Osteocyte (in vitro differentiated cells): ENCODE data around the gene EFCAB14. TPM values are rescaled to one million over a fixed set of nuclear protein-coding genes. Genes with fewer than 3 reads are reported as not detected.
"Not testable (repeated sequence)": the region's sequence is repeated elsewhere in the genome, so short reads cannot be mapped to it uniquely, and the experiment has no call there.

Source experiments
- DNase-seq: peaks from one replicate; pipeline ENCODE4 v3.0.0; 2021; ENCODE audit warnings: mixed read lengths; ENCODE audit not compliant: unreplicated experiment; ENCODE audit errors: extremely low spot score
- H3K27ac Mint-ChIP-seq: one replicate; pipeline ENCODE4 v1.8.0; 2021; ENCODE audit warnings: mild to moderate bottlenecking, mixed read lengths; ENCODE audit not compliant: unreplicated experiment
- H3K27me3 Mint-ChIP-seq: one replicate; pipeline ENCODE4 v1.8.0; 2021; ENCODE audit warnings: mixed read lengths; ENCODE audit not compliant: unreplicated experiment
- H3K36me3 Mint-ChIP-seq: one replicate; pipeline ENCODE4 v1.8.0; 2021; ENCODE audit warnings: mixed read lengths; ENCODE audit not compliant: unreplicated experiment
- H3K4me1 Mint-ChIP-seq: one replicate; pipeline ENCODE4 v1.8.0; 2021; ENCODE audit warnings: mixed read lengths; ENCODE audit not compliant: unreplicated experiment
- H3K4me3 Mint-ChIP-seq: one replicate; pipeline ENCODE4 v1.8.0; 2021; ENCODE audit warnings: mild to moderate bottlenecking, moderate library complexity, mixed read lengths; ENCODE audit not compliant: unreplicated experiment
- H3K9me3 Mint-ChIP-seq: one replicate; pipeline ENCODE4 v1.8.0; 2021; ENCODE audit warnings: mixed read lengths; ENCODE audit not compliant: unreplicated experiment
- total RNA-seq: library from RNA; stranded (reverse); gene quantifications from 2 replicates; pipeline ENCODE4 v1.2.1, GENCODE V29; 2021
- TF ChIP-seq, protein P1 (sequence below): fragments of 200-600 bp; sonication (generic); IDR thresholded peaks from 2 replicates; pipeline ENCODE4 v1.5.0; 2021; ENCODE audit warnings: antibody characterized with exemption, mild to moderate bottlenecking, moderate library complexity

EFCAB14 gene
- total RNA-seq, 1 donor from 2014 or later: 57.6 TPM

DNA sequence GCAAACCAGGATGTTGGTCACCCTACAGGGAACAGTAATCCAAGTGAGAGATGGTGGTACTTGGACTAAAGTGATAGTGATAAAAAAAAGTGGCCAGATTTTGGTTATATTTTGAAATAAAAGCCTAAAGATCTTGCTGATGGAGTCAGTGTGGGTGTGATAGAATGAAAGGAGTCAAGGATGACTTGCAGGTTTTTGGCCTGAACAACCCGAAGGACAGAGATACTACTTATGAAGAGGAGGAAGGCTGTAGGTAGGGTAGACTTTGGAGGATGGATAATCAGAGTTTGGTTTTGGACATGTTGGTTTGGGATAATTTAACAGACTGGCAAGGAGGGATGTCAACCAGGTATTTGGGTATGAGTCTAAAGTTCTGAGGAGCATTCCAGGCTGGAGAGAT, 48.8 kb downstream of the EFCAB14 start:
- TF ChIP-seq, protein P1, sequence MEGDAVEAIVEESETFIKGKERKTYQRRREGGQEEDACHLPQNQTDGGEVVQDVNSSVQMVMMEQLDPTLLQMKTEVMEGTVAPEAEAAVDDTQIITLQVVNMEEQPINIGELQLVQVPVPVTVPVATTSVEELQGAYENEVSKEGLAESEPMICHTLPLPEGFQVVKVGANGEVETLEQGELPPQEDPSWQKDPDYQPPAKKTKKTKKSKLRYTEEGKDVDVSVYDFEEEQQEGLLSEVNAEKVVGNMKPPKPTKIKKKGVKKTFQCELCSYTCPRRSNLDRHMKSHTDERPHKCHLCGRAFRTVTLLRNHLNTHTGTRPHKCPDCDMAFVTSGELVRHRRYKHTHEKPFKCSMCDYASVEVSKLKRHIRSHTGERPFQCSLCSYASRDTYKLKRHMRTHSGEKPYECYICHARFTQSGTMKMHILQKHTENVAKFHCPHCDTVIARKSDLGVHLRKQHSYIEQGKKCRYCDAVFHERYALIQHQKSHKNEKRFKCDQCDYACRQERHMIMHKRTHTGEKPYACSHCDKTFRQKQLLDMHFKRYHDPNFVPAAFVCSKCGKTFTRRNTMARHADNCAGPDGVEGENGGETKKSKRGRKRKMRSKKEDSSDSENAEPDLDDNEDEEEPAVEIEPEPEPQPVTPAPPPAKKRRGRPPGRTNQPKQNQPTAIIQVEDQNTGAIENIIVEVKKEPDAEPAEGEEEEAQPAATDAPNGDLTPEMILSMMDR: no peak
- Mint-ChIP-seq H3K4me1 (peaks cover 12% of the 10 kb centered on the region), H3K9me3 (no peaks in the 10 kb centered on the region), H3K27ac (no peak overlapping the region), H3K4me3 (no peak overlapping the region), H3K27me3 (no peaks in the 10 kb centered on the region), H3K36me3 (peaks cover 5% of the 10 kb centered on the region)
- DNase-seq: no peak

DNA sequence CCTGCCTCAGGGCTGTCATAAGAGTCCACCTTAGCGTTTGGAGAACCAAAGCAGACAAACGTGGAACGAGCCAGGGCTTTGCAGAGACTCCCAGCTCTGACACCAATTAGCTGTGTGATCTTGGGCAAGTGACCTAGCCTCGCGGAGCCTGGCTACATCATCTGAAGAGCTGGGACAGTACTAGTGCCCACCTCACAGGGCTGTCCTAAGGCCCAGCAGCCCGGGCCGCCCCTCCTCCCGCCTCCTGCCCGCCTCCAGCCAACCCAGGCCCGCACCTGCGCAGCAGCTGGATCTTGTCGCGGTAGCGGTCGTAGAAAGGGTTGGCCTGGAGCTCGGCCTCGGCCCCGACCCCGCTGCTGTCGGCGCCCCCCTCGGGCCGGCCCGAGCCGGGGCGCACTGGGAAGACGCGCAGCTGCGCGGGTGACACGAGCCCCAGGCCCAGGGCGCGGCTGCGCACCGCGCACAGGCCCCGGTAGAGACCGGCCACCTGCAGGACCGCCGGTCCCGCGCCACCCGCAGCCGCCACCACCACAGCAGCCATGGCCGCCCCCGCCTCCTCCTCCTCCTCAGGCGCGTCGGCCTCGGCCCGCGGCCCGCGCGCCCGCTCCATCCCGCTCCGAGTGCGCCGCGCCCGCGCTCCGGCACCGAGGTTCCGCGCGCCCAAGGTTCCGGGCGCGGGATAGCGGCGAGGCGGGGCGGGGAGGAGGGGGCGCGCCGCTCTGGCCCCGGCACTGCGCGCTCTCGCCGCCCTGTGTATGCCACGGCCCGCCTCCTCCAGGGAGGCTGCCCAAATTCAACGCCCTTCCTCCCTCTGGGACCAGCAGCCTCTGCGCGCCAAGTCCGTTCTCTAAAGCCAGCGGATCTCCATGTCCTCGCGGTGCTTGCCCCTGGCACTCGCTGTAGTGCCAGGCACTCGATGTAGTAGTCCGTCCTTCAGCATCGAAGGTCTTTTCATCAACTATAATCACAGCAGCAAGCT, 50.8 kb downstream of the EFCAB14 start, which contains the start of gene ATPAF1:
Gene ATPAF1, minus strand, starts transcription at position 583 of the 979 bp plus-strand sequence. Its CDS starts 42 bp downstream, at position 541.
- H3K9me3 Mint-ChIP-seq: no peaks in the 10 kb centered on the region
- H3K36me3 Mint-ChIP-seq: peaks cover 11% of the 10 kb centered on the region
- H3K4me1 Mint-ChIP-seq: peaks cover 12% of the 10 kb centered on the region
- H3K27me3 Mint-ChIP-seq: no peaks in the 10 kb centered on the region
- TF ChIP-seq, protein P1: no peak
- peak; percentile 89 for DNase-seq
- peak within 1 kb of the TSS; percentile 78 for H3K4me3 Mint-ChIP-seq
- H3K27ac Mint-ChIP-seq: peak within 1 kb of the TSS; percentile 55

DNA sequence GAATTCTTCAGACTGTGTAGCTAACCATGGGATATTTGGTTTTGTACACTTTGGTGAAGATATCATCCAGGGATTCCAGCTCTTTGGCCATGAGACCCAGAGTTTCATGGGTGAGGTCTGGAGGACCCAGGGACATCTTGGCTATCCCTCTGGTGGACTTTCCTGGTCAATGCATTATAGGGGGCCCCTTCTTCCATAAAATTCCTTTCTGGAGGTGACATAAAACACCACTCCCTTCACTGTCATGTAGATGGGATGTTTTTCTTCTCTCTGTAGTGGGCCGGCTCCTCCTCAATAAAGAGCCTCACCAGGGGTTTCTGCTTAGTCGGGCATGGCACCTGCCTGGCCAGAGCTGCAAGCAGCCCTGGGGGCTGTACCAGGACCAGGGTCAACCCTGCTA, 52.9 kb downstream of the EFCAB14 start:
- peaks cover 12% of the 10 kb centered on the region for H3K4me1 Mint-ChIP-seq
- H3K27me3 Mint-ChIP-seq: no peaks in the 10 kb centered on the region
- peaks cover 11% of the 10 kb centered on the region for H3K36me3 Mint-ChIP-seq
- no peak overlapping the region for H3K4me3 Mint-ChIP-seq
- TF ChIP-seq, protein P1: no peak
- no peak overlapping the region for H3K27ac Mint-ChIP-seq
- no peak for DNase-seq
- no peaks in the 10 kb centered on the region for H3K9me3 Mint-ChIP-seq

DNA sequence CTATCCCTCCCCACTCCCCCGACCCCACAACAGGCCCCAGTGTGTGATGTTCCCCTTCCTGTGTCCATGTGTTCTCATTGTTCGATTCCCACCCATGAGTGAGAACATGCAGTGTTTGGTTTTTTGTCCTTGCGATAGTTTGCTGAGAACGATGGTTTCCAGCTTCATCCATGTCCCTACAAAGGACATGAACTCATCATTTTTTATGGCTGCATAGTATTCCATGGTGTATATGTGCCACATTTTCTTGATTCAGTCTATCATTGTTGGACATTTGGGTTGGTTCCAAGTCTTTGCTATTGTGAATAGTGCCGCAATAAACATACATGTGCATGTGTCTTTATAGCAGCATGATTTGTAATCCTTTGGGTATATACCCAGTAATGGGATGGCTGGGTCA, 56.0 kb downstream of the EFCAB14 start:
- not testable (repeated sequence) for H3K27ac Mint-ChIP-seq, H3K27me3 Mint-ChIP-seq, H3K9me3 Mint-ChIP-seq, DNase-seq, H3K4me3 Mint-ChIP-seq
- Mint-ChIP-seq H3K4me1 (peaks cover 12% of the 10 kb centered on the region), H3K36me3 (peaks cover 15% of the 10 kb centered on the region)

DNA sequence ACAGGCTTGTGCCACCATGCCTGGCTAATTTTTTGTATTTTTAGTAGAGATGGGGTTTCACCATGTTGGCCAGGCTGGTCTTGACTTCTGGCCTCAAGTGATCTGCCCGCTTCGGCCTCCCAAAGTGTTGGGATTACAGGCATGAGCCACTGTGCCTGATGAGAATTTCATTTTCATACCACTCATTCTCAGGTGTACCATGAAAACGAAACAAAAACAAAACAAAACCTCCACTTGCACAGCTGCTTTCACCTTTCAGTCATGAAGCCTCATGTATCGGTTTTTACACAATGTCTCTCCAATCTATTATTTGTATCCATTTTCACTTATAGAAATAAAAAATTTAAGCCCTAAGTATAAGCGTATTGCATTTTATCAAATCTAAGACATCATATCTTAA, 58.8 kb downstream of the EFCAB14 start:
- DNase-seq, H3K4me3 Mint-ChIP-seq: not testable (repeated sequence)

DNA sequence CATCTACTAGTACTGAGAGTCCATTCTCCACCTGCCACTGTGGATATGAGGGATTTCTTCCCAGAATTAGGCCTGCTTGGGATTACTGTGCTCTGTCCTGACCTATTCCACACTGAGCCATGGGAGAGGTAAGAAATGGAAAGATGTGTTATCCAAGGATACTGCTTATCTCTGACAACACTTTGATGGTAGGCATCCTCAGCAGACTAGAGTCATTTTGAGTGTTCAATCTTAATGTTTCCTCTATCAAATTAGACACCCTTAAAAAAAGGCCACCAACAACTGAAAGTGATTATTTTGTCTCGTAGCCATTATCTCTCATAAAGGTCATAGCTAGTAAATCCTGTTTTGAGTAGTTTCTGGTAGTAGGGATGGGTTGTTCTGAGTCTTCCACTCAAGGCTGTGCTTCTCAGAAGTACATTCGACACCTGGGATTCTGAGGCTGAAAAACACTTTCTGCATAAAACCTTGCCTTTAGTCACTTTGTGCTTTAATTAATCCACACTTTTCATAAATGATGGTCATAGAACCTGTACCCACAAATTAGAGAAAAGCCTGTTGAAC, 59.5 kb downstream of the EFCAB14 start:
- DNase-seq: no peak
- Mint-ChIP-seq H3K27ac (no peak overlapping the region), H3K36me3 (peaks cover 30% of the 10 kb centered on the region), H3K9me3 (no peaks in the 10 kb centered on the region), H3K4me3 (no peak overlapping the region), H3K4me1 (no peaks in the 10 kb centered on the region), H3K27me3 (no peaks in the 10 kb centered on the region)
- TF ChIP-seq, protein P1: no peak

More for the DNA sequence above, 58.8 kb downstream of the EFCAB14 start:
- H3K27me3 Mint-ChIP-seq, H3K4me1 Mint-ChIP-seq, H3K9me3 Mint-ChIP-seq, H3K27ac Mint-ChIP-seq: not testable (repeated sequence)
- H3K36me3 Mint-ChIP-seq: peaks cover 30% of the 10 kb centered on the region
